Measurements from ENCODE around the gene RACK1. TPM values are rescaled to one million over a fixed set of nuclear protein-coding genes. Genes with fewer than 3 reads are reported as not detected.

Gene RACK1
- total RNA-seq, 1 donor from 2014 or later: 2,816 TPM

DNA sequence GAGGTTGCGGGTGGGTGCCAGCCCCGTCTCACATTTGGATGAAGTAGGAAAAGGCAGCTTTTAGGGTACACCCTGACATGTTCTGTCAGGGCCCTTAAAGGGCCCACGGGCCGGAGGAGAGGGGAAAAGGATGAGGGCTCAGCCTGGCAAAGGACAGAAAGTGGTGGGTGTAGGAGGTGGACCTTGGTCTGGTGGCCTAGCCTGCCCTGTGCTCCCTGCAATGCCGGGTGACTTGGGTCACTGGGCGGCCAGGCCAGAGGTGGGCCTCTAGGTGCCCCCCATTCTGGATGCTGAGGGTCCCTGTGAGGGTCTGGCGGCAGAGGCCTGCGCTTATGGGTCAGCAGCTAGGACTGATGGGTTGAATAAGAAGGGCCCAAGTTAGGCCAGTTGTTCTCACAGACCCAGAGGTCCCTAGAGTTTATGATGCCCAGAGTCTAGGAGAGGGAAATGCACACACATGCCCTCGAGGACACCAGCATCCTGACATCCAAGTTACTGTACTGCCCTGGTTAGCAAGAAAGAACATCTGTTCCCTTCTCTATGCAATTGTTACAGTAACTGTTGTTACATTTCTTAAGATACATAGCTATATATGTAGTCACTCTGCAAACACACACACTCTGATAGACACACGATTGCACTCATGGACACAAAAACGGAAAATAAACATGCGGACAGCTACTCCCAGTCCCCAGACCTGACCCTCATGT lies 51.2 kb downstream of the RACK1 start:
- Histone ChIP-seq H3F3A (ENCODE audit: low read depth) (peaks cover 16% of the 10 kb centered on the region), H3K27me3 (peaks cover 48% of the 10 kb centered on the region), H3K9me3 (ENCODE audit: low read depth) (no peaks in the 10 kb centered on the region), H3K4me2 (peak overlapping the region; percentile 82), H3K9ac (no peak overlapping the region), H3K79me2 (ENCODE audit: low read depth) (no peaks in the 10 kb centered on the region), H3K4me3 (peak overlapping the region; percentile 88), H3K36me3 (no peaks in the 10 kb centered on the region), H2AFZ (replicated peaks) (peak overlapping the region; percentile 75), H4K20me1 (ENCODE audit: low read depth) (peaks cover 25% of the 10 kb centered on the region), H3K4me1 (peaks cover 2% of the 10 kb centered on the region), H3K27ac (no peak overlapping the region)
- peaks cover 32% of the 10 kb centered on the region for H3K4me1 Mint-ChIP-seq
- H3K27me3 Mint-ChIP-seq (ENCODE audit: insufficient read depth, low read depth): peaks cover 47% of the 10 kb centered on the region
- peak overlapping the region; percentile 99 for H3K4me3 Mint-ChIP-seq
- H3K27ac Mint-ChIP-seq: peak overlapping the region; percentile 25
- DNase-seq (ENCODE audit: low spot score): no peak
- TF ChIP-seq, protein P1, sequence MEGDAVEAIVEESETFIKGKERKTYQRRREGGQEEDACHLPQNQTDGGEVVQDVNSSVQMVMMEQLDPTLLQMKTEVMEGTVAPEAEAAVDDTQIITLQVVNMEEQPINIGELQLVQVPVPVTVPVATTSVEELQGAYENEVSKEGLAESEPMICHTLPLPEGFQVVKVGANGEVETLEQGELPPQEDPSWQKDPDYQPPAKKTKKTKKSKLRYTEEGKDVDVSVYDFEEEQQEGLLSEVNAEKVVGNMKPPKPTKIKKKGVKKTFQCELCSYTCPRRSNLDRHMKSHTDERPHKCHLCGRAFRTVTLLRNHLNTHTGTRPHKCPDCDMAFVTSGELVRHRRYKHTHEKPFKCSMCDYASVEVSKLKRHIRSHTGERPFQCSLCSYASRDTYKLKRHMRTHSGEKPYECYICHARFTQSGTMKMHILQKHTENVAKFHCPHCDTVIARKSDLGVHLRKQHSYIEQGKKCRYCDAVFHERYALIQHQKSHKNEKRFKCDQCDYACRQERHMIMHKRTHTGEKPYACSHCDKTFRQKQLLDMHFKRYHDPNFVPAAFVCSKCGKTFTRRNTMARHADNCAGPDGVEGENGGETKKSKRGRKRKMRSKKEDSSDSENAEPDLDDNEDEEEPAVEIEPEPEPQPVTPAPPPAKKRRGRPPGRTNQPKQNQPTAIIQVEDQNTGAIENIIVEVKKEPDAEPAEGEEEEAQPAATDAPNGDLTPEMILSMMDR (IDR thresholded peaks at IDR 0.05): no peak
- TF ChIP-seq EZH2 (IDR thresholded peaks at IDR 0.05) (no peak), EZH2phosphoT487 (IDR thresholded peaks at IDR 0.05) (no peak)
- peaks cover 21% of the 10 kb centered on the region for H3K9me3 Mint-ChIP-seq
- H3K36me3 Mint-ChIP-seq: peaks cover 8% of the 10 kb centered on the region

DNA sequence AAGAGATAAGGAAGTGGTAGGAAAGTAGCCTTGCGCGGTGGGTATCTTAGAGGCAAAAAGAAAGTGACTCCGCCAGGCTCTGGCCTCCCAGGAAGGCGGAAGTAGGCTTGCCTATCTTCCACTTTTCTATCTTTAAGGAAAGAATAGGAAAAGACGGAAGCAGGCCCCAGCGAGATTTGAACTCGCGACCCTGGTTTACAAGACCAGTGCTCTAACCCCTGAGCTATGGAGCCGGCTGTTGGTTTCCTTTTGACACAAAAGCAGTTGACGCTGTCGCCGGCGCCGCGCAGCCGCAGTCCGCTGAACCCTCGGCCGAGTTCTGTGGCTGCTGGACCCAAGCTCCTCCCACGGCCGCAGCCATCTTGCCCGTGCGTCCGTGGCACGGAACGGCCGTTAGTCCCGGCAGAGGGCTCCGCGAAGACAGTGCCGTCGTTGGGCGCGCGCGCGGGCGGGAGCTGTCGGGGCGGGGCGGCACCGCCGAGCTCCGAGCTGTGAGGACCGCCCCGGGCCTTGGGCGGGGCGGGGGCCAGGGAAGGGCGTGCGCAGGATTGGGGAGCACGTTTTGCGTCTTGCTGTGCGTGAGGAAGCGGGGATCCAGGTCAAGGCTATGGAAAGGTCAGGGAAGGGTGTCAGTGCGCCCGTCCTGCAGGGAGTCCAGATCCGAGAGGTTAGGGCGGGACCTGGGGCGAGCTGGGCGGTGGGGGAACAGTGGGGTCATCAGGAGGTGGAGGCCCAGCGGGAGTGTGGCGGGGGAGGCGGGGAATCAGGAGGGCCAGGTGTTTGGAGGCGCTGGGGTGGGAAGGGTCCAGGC lies 52.0 kb downstream of the RACK1 start:
- H3K9me3 ChIP-seq (ENCODE audit: low read depth): no peaks in the 10 kb centered on the region
- H3K9ac ChIP-seq: no peak overlapping the region
- peak; percentile 97 for DNase-seq (ENCODE audit: low spot score)
- peak overlapping the region; percentile 78 for H2AFZ ChIP-seq (replicated peaks)
- peak overlapping the region; percentile 99 for H3K4me3 Mint-ChIP-seq
- peaks cover 51% of the 10 kb centered on the region for H3K27me3 Mint-ChIP-seq (ENCODE audit: insufficient read depth, low read depth)
- H3K4me1 ChIP-seq: peaks cover 2% of the 10 kb centered on the region
- peak overlapping the region; percentile 88 for H3K4me3 ChIP-seq
- peak overlapping the region; percentile 97 for H3K27ac Mint-ChIP-seq
- peak overlapping the region; percentile 97 for H3K4me2 ChIP-seq
- no peaks in the 10 kb centered on the region for H3K36me3 ChIP-seq
- TF ChIP-seq, protein P1 (IDR thresholded peaks at IDR 0.05): no peak
- TF ChIP-seq EZH2phosphoT487 (IDR thresholded peaks at IDR 0.05): no peak
- TF ChIP-seq EZH2 (IDR thresholded peaks at IDR 0.05): no peak
- H4K20me1 ChIP-seq (ENCODE audit: low read depth): peaks cover 25% of the 10 kb centered on the region
- H3K79me2 ChIP-seq (ENCODE audit: low read depth): no peaks in the 10 kb centered on the region
- no peak overlapping the region for H3K27ac ChIP-seq
- peaks cover 16% of the 10 kb centered on the region for H3F3A ChIP-seq (ENCODE audit: low read depth)
- peaks cover 31% of the 10 kb centered on the region for H3K4me1 Mint-ChIP-seq
- H3K9me3 Mint-ChIP-seq: peaks cover 22% of the 10 kb centered on the region
- H3K36me3 Mint-ChIP-seq: peaks cover 8% of the 10 kb centered on the region
- H3K27me3 ChIP-seq: peaks cover 45% of the 10 kb centered on the region

DNA sequence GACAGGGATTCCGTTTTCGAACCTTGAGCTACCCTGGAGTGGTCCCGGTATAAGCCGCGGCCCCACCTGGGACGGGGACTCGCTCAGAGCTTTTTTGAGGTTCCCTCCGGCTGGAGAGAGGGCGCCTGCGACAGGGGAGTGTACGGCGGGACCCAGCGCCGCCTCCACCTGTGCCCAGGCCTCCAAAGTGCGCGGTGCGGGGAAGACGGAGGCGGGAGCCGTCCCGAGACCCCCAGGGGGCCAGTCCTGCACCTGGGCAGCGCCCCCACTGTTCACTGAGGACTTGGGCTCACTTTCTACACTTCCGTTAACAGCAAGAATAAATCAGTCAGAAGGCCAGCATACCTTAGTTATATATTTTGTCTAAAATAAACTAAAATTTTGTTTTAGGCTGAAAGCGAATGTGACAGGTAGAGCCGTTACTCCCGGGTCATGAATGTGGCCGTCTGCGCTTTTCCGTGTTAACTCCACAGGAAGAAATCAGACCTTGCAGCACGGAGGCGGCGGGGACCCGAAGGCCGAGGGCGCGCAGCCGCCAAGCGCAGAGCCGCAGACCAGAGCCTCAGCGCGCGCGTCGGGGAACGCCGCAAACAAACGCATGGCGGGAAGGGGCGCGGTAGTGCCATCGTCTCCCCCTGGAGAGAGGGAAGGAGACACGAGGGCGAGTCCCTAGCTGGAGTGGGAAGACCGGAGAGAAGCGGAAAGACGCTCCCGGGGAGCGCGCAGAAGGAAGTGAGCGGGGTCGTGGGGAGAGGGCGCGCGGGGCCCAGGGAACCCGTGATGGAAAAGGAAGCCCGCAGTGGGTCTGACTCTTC lies 52.8 kb downstream of the RACK1 start:
- H3K4me2 ChIP-seq: peak overlapping the region; percentile 97
- H3K4me1 ChIP-seq: peaks cover 2% of the 10 kb centered on the region
- DNase-seq (ENCODE audit: low spot score): peak; percentile 80
- TF ChIP-seq, protein P1 (IDR thresholded peaks at IDR 0.05): peak; percentile 33
- TF ChIP-seq EZH2phosphoT487 (IDR thresholded peaks at IDR 0.05) (peak; percentile 71), EZH2 (IDR thresholded peaks at IDR 0.05) (peak; percentile 91)
- H2AFZ ChIP-seq (replicated peaks): peak overlapping the region; percentile 78
- Mint-ChIP-seq H3K36me3 (peaks cover 8% of the 10 kb centered on the region), H3K4me3 (peak overlapping the region; percentile 99), H3K9me3 (peaks cover 22% of the 10 kb centered on the region), H3K27ac (peak overlapping the region; percentile 97), H3K4me1 (peaks cover 31% of the 10 kb centered on the region), H3K27me3 (ENCODE audit: insufficient read depth, low read depth) (peaks cover 49% of the 10 kb centered on the region)
- peak overlapping the region; percentile 88 for H3K4me3 ChIP-seq
- no peak overlapping the region for H3K9ac ChIP-seq
- peaks cover 45% of the 10 kb centered on the region for H3K27me3 ChIP-seq
- H3K79me2 ChIP-seq (ENCODE audit: low read depth): no peaks in the 10 kb centered on the region
- no peak overlapping the region for H3K27ac ChIP-seq
- no peaks in the 10 kb centered on the region for H3K9me3 ChIP-seq (ENCODE audit: low read depth)
- peaks cover 25% of the 10 kb centered on the region for H4K20me1 ChIP-seq (ENCODE audit: low read depth)
- peaks cover 16% of the 10 kb centered on the region for H3F3A ChIP-seq (ENCODE audit: low read depth)
- H3K36me3 ChIP-seq: no peaks in the 10 kb centered on the region

Measured in neural progenitor cell (in vitro differentiated cells).